GM19023 (cell line): ENCODE results near the gene KDELR3.

Source experiments
- ATAC-seq: cut with Tn5 transposase; IDR thresholded peaks from one replicate; pipeline ENCODE4 v1.9.1; 2021; ENCODE audit warnings: mild to moderate bottlenecking, moderate library complexity; ENCODE audit not compliant: unreplicated experiment

KDELR3 gene

GRCh38 chr22:38467904-38468442 is at the start of gene KDELR3:
Gene KDELR3, plus strand, starts transcription at chr22:38468096. Its CDS starts 138 bp downstream, at chr22:38468234.
- ATAC-seq: no peak

- no peak for ATAC-seq
Observed at GRCh38 chr22:38418589-38418988, 49.3 kb upstream of the KDELR3 start.

GRCh38 chr22:38419121-38419857 is 48.6 kb upstream of the KDELR3 start:
- no peak for ATAC-seq

- no peak for ATAC-seq
Observed at GRCh38 chr22:38419858-38420160, 48.1 kb upstream of the KDELR3 start.

GRCh38 chr22:38420734-38421133 is 47.2 kb upstream of the KDELR3 start:
- ATAC-seq: no peak

GRCh38 chr22:38422611-38423511 is 45.0 kb upstream of the KDELR3 start:
- ATAC-seq: no peak

GRCh38 chr22:38423512-38424503 is 44.1 kb upstream of the KDELR3 start:
- ATAC-seq: no peak

- ATAC-seq: no peak
Observed at GRCh38 chr22:38424525-38425080, 43.3 kb upstream of the KDELR3 start.

GRCh38 chr22:38426628-38427027 is 41.3 kb upstream of the KDELR3 start:
- ATAC-seq: no peak

GRCh38 chr22:38427465-38427864 is 40.4 kb upstream of the KDELR3 start:
- ATAC-seq: no peak

GRCh38 chr22:38427940-38428339 is 40.0 kb upstream of the KDELR3 start:
- no peak for ATAC-seq

GRCh38 chr22:38428714-38429113 is 39.2 kb upstream of the KDELR3 start:
- ATAC-seq: no peak

- ATAC-seq: no peak
Observed at GRCh38 chr22:38429499-38430068, 38.3 kb upstream of the KDELR3 start.

GRCh38 chr22:38431266-38432010 is 36.5 kb upstream of the KDELR3 start:
- ATAC-seq: no peak

GRCh38 chr22:38432264-38432663 is 35.6 kb upstream of the KDELR3 start:
- ATAC-seq: no peak

GRCh38 chr22:38433871-38434270 is 34.0 kb upstream of the KDELR3 start:
- no peak for ATAC-seq

GRCh38 chr22:38435010-38435409 is 32.9 kb upstream of the KDELR3 start:
- no peak for ATAC-seq

GRCh38 chr22:38435965-38436364 is 31.9 kb upstream of the KDELR3 start:
- ATAC-seq: no peak

GRCh38 chr22:38436629-38437395 is 31.1 kb upstream of the KDELR3 start:
- ATAC-seq: no peak
